ENCODE data around the gene TGFB1I1. TPM values are rescaled to one million over a fixed set of nuclear protein-coding genes. Genes with fewer than 3 reads are reported as not detected.

Gene TGFB1I1
- total RNA-seq, 1 experiment from 2014 or later, result 8.7 TPM

DNA sequence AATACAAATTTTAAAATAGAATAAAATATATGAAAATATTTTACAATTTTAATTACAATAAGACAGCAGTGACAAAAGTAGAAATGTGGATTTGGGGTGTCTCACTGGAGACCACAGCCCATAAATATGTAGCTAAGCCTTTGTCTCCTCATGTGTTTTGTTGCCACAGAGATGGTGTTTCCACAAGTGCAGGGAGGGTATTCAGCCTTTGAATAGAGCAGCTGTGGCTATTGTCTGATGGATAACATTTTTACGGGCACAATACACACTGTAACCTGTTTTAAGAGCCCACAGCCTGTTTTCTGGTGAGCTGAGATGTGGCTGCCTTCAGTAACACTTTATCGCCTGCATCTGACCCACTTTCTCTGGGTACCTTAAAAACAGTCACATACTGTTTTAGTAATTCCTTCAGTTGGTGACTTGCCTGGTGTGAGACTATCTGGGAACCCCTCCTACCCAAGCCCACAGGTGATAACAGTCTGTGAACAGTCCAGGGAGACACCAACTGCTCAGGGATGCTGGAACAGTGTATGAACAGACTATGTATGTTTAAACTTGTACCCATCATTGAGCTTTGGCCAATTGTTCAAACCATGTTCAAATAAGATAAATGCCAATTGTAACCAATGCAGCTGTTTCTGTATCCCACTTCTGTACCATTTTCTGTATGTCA lies 47.9 kb downstream of the TGFB1I1 start:
- POLR2A ChIA-PET, result no interaction called here
- RAD21 ChIA-PET (ENCODE audit: low non-redundant PET in 1 of 2, low total read pairs in 2 of 2, uncharacterized antibody in 2 of 2, unreplicated experiment in 2 of 2), result no interaction called here
- CTCF ChIA-PET, result no interaction called here
- H3K4me3 ChIP-seq (replicated peaks in 1 of 2; ENCODE audit: low read depth in 1 of 2, low read length in 2 of 2), result no peak overlapping the region
- H3K79me2 ChIP-seq (ENCODE audit: insufficient read depth, low read length), result no peaks in the 10 kb centered on the region
- H3K36me3 ChIP-seq (ENCODE audit: control insufficient read depth in 1 of 2, insufficient read depth in 2 of 2, low read length in 2 of 2), result no peaks in the 10 kb centered on the region
- ATAC-seq (no peak), DNase-seq (ENCODE audit: low read depth, low spot score) (no peak)
- H3K4me2 ChIP-seq (ENCODE audit: low read length), result no peak overlapping the region
- H3K27ac ChIP-seq (ENCODE audit: low read depth, low read length), result no peak overlapping the region
- intact Hi-C loops (cut with micrococcal nuclease), result no loop called here
- H3K9me3 ChIP-seq (ENCODE audit: control insufficient read depth in 1 of 2, insufficient read depth in 1 of 2, low read depth in 1 of 2, low read length in 2 of 2), result no peaks in the 10 kb centered on the region; a peak in 1 of 4 replicates
- H3K9me2 ChIP-seq (ENCODE audit: insufficient read depth), result no peaks in the 10 kb centered on the region
- H3K4me1 ChIP-seq (ENCODE audit: control insufficient read depth in 1 of 2, insufficient read depth in 2 of 2, low read length in 2 of 2), result no peaks in the 10 kb centered on the region
- TF ChIP-seq TCF7L2 (IDR thresholded peaks at IDR 0.05; ENCODE audit: borderline replicate concordance, extremely low read depth, insufficient read depth, insufficient read length) (no peak), POLR2A (IDR thresholded peaks at IDR 0.05; ENCODE audit: borderline replicate concordance, extremely low read depth, insufficient read depth, insufficient read length) (no peak)
- no peak overlapping the region for H3K9ac ChIP-seq (ENCODE audit: low read length)
- no peaks in the 10 kb centered on the region for H3K27me3 ChIP-seq (ENCODE audit: insufficient read depth, low read length)
- H4K20me1 ChIP-seq (ENCODE audit: insufficient read depth), result no peaks in the 10 kb centered on the region
- H2AFZ ChIP-seq (ENCODE audit: low read depth, low read length, poor library complexity, severe bottlenecking), result no peak overlapping the region
- no TSS peak for BruUV-seq (replicated peaks)

DNA sequence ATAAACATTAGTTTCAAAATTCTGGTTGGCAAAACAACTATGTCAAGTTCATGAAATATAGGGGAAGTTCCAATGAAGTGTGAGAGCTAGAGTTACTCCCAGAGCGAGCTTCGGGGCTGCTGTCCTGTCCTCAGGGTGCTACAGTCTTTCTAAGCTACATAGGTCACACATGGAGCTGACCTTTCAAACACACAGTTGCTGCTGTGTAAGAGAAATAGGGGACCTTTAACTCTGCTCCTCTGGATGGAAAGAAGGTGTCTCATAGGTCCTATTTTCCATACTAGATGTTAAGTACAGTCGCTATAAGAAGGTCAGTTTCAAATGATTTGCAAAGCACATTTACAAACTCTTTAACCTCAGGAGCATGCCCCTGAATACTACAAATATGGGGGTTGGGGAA lies 49.4 kb downstream of the TGFB1I1 start:
- no peaks in the 10 kb centered on the region for H4K20me1 ChIP-seq (ENCODE audit: insufficient read depth)
- H3K9me3 ChIP-seq (ENCODE audit: control insufficient read depth in 1 of 2, insufficient read depth in 1 of 2, low read depth in 1 of 2, low read length in 2 of 2), result no peaks in the 10 kb centered on the region
- ChIA-PET POLR2A (no interaction called here), RAD21 (ENCODE audit: low non-redundant PET in 1 of 2, low total read pairs in 2 of 2, uncharacterized antibody in 2 of 2, unreplicated experiment in 2 of 2) (no interaction called here), CTCF (no interaction called here)
- no peak overlapping the region for H3K4me2 ChIP-seq (ENCODE audit: low read length)
- no peak overlapping the region for H2AFZ ChIP-seq (ENCODE audit: low read depth, low read length, poor library complexity, severe bottlenecking)
- no peak overlapping the region for H3K4me3 ChIP-seq (replicated peaks in 1 of 2; ENCODE audit: low read depth in 1 of 2, low read length in 2 of 2)
- H3K27ac ChIP-seq (ENCODE audit: low read depth, low read length), result no peak overlapping the region
- H3K9ac ChIP-seq (ENCODE audit: low read length), result no peak overlapping the region
- H3K36me3 ChIP-seq (ENCODE audit: control insufficient read depth in 1 of 2, insufficient read depth in 2 of 2, low read length in 2 of 2), result no peaks in the 10 kb centered on the region
- H3K27me3 ChIP-seq (ENCODE audit: insufficient read depth, low read length), result no peaks in the 10 kb centered on the region
- no TSS peak for BruUV-seq (replicated peaks)
- intact Hi-C loops (cut with micrococcal nuclease), result no loop called here
- no peaks in the 10 kb centered on the region for H3K79me2 ChIP-seq (ENCODE audit: insufficient read depth, low read length)
- H3K4me1 ChIP-seq (ENCODE audit: control insufficient read depth in 1 of 2, insufficient read depth in 2 of 2, low read length in 2 of 2), result no peaks in the 10 kb centered on the region
- H3K9me2 ChIP-seq (ENCODE audit: insufficient read depth), result no peaks in the 10 kb centered on the region
- ATAC-seq (no peak), DNase-seq (ENCODE audit: low read depth, low spot score) (no peak)
- TF ChIP-seq, protein P1, sequence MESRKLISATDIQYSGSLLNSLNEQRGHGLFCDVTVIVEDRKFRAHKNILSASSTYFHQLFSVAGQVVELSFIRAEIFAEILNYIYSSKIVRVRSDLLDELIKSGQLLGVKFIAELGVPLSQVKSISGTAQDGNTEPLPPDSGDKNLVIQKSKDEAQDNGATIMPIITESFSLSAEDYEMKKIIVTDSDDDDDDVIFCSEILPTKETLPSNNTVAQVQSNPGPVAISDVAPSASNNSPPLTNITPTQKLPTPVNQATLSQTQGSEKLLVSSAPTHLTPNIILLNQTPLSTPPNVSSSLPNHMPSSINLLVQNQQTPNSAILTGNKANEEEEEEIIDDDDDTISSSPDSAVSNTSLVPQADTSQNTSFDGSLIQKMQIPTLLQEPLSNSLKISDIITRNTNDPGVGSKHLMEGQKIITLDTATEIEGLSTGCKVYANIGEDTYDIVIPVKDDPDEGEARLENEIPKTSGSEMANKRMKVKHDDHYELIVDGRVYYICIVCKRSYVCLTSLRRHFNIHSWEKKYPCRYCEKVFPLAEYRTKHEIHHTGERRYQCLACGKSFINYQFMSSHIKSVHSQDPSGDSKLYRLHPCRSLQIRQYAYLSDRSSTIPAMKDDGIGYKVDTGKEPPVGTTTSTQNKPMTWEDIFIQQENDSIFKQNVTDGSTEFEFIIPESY (IDR thresholded peaks at IDR 0.05; ENCODE audit: extremely low read depth, insufficient replicate concordance, low read length), result no peak
- no peak for TF ChIP-seq RAD21 (IDR thresholded peaks at IDR 0.05; ENCODE audit: low read depth)
- TF ChIP-seq POLR2A (IDR thresholded peaks at IDR 0.05; ENCODE audit: borderline replicate concordance, extremely low read depth, insufficient read depth, insufficient read length), result no peak
- TF ChIP-seq EGR1 (IDR thresholded peaks at IDR 0.05; ENCODE audit: low read depth), result no peak
- TF ChIP-seq ATF3 (IDR thresholded peaks at IDR 0.05), result no peak
- no peak for TF ChIP-seq ZFX (IDR thresholded peaks at IDR 0.05)
- no peak for TF ChIP-seq ELF1 (IDR thresholded peaks at IDR 0.05; ENCODE audit: borderline replicate concordance, low read depth)
- no peak for TF ChIP-seq TCF7L2 (IDR thresholded peaks at IDR 0.05; ENCODE audit: borderline replicate concordance, extremely low read depth, insufficient read depth, insufficient read length)
- TF ChIP-seq ZNF274 (IDR thresholded peaks at IDR 0.05; ENCODE audit: low read depth, low read length), result no peak
- no peak for TF ChIP-seq REST (IDR thresholded peaks at IDR 0.05; ENCODE audit: low read depth)
- no peak for TF ChIP-seq EZH2 (IDR thresholded peaks at IDR 0.05)
- TF ChIP-seq POLR2AphosphoS5 (IDR thresholded peaks at IDR 0.05; ENCODE audit: low read depth, low read length), result no peak
- no peak for TF ChIP-seq SRF (IDR thresholded peaks at IDR 0.05; ENCODE audit: low read depth)
- no peak for TF ChIP-seq CEBPB (IDR thresholded peaks at IDR 0.05; ENCODE audit: low read depth)
- no peak for TF ChIP-seq MAX (IDR thresholded peaks at IDR 0.05)

Data from HCT116 (cell line).